GM21515 (cell line): ENCODE measurements around the gene DLL1.

ENCODE experiments used
- ATAC-seq: cut with Tn5 transposase; IDR thresholded peaks from one replicate; pipeline ENCODE4 v1.9.1; 2021; ENCODE audit not compliant: unreplicated experiment

DLL1 gene

DNA sequence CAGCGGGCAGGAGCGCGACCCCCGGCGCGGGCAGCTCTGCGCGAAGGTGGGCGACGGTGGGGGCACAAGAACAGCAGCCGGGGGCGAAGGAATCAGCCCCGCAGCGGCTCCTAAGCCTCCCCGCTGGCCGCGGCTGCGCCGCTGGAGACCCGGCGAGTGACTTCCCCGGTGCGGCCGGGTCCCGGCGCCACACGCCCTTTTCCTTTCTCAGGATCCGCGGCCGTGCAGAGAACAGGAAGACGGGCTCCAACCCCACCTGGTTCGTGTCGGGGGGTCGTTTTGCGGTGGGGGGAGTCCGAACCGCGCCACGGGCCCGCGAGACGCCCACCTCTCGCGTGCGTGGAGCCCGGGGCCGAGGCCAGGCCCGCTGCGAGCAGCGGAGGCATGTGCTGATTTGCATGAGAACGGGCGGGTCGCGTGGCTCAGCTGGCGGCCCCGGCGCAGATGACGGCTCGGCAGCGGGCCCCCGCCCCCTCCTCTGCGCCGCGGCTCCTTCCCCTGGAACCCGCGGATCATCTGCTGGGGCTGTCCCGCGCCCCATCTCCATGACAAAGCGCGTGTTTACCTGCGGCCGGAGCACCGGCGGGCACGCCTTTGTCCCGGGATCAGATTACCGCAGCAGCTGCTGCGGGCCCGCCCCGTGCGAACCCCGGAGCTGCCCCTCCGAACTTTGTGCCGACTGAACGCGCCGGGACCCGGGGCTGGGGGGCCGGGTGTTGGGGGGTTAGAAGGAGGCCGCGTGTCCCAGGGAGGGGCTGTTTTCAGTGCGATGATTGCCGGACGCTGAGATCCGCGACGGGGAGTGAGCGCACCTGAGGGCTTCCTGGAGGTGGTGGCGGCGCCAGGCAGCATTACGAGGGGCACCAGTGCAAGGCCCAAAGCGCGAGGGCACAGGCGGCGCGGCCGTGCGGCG lies 4.9 kb upstream of the DLL1 start:
- peak; percentile 74 for ATAC-seq

DNA sequence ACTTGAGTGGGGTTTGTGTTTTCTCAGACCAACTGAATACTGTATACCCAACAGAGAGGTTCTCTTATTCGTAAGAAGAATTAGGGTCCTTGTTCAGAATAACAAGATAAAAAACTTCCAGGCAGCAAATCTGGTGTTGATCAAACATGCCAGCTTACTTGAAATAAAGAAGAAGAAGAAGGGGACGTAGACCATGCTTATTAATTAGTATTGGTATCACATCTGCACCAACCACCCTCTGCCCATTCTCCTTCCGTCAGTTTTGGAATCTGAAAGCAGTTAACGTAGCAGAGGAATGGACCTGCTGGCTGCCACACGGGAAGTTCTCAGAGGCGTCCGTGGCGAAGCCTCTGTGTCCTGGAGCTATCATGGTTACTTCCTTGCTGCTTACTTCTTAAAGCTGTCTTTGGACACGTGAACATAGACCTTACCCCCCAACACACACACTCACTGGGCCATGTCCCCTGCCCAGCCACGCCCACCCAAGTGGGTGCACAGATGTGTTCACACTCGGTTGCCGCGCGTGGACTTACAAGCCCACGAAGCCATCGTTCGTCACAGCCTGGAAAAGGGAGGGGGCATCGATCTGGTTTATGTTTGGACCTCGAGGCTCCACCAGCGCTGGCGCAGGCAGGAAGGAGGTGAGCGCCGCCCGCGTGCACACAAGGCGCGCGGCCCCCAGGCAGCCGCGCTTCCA lies 4.1 kb upstream of the DLL1 start:
- no peak for ATAC-seq

DNA sequence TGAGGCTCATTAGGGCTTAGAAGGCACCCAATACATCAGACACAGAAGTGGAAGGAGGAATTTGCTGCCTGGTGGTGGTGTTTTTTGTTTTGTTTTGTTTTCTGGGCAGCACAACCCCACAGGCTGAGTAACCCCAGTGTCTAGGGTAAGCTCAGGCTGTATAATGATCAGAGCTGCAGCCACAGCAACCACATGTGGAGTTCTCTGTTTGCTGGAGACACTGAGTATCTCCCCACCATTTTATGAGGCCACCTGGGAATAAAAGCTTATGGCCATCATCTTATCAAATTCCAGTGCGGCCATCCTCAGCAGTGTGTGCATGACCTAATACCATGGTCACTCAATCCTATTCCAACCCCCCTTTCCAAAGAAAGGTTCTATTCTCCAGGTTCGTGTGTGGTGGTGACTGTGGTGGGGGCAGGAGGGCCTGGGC lies 3.4 kb upstream of the DLL1 start:
- no peak for ATAC-seq

DNA sequence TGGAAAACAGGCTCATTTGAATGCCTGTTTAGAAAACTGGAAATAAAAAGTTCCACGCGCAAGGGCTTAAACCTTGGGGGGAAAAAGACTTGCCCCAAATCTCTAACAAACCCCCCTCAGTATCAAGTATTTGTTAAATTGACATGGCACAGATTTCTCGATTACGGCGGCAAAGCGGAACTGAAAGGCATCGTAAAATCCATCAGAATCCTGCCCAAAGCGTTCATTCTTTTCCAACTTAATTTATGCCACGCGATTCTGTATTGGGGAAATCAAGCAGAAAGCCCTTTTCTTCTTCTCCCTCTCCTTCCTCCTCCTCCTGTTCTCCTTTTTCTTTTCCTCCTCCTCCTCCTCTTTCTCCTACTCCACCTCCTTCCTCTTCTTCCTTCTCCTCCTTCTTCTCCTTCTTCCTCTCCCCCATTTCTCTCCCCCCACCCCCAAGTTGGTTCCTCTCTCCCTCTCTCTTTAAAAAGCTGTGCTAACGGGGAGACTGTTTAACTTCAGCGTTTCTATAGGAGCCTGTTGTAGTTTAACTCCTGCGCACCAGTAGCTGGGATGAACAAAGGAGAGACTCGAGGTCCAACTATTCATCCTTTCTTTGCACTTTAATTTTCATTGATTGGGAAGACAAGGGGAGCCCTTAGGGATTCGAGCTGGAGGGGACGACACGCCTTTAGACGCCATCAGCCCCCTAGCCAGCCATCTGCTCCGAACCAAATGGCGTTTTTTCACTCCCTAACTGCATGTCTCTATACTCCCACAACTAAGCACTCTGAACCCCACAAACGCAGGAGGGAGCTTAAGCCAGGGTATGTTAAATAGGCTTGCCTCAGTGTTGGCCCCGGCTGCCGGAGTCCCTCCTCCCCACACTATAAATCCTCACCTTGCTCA lies 2.7 kb upstream of the DLL1 start:
- ATAC-seq: no peak

DNA sequence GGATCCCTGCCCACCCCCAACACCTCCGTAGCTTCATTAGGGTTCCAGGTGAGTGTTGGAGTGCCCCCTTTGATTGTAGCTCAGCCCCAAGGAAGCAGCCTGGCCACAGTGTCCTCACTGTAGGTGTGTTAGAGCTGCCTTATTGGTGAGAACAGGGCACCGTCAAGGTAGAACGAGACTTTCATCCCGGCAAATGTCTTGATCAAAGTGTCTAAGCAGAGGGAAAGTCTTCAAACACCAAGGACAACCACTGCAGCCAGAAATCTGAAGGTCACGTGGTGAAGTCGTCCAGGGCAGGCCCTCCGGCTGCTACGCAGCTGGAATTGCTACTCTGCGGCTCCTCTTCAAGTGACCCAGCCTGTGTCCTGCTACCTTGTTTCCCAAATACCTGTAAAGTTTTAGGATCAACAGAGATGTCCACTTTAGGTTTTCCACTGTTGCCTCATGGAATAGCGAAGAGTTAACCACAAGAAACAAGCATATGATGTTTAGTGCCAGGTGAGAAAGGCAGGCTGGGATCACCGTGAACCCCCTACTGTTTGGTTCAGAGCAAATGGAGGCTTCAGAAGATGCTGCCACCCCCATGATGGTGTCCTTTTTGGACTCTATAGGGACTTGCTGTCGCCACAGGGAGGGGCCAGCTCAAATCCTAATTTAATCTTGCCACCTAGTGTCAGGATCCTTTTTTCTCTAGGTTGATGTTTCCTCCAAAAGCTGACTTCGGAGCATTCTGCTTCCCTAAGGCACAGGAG lies 1.7 kb upstream of the DLL1 start:
- ATAC-seq: no peak

DNA sequence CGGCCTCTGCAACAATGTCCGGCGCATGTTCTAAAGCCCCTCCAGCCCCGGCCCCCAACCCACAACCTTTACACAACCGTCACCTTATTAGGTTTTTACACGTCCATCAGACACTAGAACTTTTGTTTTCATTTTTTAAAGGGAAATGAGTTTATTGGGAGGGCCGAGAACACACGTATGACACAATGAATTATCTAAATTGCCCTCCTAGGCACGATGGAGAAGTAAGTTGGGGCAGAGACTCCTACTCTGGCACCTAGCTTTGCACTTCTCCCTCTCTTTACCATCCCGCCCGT lies 1.2 kb upstream of the DLL1 start:
- no peak for ATAC-seq

DNA sequence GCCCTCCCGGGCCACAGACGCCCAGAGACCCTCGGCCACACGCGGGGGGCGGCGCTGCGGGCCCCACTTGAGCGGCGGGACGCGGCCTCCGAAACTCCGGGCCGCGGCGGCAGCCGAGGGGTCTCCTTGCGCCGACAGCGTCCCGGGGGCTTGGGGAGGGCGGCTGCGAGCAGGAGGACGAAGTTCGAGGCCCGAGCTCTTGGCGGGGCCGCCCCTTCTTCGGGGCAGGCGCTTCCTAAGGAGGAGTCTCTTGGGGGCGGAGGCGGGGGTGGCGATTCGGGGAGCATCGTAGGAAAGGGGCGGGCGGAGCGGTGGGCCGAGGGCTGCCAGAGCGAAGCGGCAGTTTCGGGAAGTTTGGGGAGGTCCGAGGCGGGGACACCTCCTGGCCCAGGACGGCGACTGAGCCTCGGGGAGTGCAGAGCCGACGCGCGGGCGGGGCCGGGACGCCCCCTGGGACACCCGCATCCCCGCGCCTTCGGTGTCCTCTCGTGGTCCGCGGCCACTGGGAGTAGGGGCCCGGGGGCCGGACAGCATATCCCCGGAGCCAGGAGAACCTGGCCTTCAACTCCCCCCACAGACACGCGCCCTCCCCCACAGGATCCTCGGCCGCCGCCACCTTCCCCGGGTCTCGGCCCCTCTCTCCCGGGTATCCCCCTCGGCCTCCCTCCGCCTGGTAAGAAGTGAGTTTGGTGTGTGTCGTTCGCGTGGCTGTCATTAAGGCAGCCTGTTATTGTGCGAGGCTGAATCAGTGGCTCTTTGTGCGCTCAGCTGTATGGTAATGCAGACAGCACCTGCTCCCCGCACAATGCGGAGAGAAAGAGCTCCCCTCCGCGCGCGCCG lies 613 bp upstream of the DLL1 start:
- ATAC-seq: no peak

DNA sequence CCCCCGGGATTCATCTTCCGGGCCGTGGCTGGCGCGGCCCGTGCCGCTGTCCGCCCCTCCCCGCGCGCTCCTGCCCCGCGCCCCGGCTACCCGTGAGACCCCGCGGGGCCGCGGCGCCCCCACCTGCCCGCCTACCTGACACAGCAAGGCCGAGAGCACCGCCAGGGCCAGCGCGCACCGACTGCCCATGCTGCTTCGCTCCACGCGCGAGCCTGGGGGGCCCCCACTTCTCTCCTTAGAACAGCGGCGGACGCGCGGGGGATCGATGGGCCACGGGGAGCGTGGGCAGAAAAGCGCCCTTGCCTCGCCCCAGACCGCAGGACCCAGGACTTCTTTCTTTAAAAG lies 955 bp downstream of the DLL1 start:
- ATAC-seq: no peak

DNA sequence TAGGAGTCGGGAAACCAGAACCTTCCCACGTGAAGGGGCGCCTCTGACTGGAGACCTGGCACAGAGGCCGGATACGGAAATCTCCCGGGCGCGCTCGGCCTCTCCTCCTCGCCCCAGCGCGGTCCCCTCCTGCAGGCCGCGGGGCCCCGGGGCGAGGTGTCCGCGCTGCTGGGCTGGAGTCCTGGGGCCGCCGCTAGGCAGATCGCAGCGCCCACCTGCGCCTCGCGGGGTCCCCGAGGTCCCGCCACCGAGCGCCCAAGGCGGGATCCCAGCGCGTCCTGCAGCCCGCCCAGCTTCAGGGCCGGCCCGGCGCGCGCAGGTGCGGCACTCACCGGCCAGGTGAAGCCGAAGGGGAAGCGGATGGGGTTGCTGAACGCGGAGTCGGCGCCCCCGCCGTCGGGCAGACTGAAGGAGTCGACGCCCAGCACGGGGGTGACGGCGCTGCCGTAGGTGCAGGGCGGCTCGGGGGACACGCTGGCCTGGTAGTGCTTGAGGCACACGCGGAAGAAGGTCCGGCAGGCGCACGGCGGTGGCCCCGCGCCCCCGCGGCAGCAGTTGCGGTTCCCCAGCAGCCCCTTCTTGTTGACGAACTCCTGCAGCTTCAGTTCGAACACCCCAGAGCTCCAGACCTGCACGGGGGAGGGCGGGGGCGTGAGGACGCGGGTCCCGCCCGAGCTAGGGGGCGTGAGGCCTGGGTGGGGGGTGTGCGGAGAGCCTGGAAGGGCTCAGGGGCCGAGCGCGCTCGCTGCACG lies 1.5 kb downstream of the DLL1 start:
- no peak for ATAC-seq

DNA sequence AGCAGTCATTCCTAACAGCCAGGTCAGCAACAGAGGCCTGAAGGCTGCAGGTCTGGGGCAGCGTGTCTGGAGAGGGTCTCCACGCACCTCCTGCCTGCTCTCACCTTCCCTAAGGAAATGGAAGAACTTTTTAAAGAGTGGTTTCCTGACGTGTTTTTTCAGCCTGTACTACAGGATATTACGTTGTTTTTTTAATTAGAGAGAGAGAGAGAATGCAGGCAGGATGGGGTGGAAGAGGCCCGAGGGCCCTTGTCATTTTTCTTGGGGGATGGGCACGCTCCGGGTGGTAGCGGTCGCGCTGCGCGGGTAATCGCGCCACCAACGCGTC lies 2.1 kb downstream of the DLL1 start:
- ATAC-seq: no peak

DNA sequence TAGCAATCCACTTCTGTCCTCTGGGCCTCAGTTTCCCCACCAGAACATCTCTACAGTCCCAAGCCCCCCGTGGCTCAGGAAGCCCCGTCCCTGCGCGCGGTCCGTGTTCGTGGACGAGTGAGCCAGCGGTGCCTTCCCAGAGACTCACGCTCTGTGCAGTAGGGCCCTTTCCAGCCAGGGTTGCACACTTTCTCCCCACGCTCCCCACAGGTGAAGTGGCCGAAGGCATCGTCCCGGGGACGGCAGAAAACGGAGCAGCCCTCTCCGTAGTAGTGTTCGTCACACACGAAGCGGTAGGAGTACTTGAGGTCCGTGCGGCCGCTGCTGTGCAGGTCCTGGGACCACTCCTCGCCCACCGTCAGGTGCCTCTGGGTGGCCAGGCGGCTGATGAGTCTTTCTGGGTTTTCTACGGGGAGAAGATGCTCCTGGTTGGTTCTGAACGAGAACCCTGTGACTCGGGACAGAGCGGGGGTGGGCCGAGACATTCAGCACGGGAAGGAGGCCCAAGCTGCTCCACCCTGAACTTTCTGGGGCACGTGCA lies 2.7 kb downstream of the DLL1 start:
- no peak for ATAC-seq

DNA sequence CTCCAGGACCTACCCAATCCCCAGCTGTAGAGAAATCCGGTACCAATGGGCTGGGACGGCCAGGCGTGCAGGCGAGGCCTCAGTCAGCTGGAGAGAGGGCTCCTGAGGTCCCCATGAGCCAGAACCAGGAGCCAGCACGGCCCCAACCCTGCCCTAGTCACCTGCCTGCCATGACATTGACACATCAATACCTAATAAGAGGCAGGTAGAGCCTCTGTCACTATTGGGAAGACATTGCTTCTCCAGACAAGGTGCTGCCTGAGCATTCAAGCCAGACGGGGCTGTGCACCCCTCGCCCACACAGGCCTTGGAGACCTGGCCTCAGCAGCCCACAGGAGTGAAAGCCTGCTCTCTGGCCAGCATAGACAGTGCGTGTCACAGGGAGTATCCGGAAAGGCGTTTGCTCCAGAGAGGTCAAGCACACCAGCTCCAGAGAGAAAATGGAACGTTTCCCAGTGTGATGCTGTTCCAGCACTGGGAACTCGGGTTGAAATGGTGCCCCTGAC lies 3.5 kb downstream of the DLL1 start:
- ATAC-seq: no peak

DNA sequence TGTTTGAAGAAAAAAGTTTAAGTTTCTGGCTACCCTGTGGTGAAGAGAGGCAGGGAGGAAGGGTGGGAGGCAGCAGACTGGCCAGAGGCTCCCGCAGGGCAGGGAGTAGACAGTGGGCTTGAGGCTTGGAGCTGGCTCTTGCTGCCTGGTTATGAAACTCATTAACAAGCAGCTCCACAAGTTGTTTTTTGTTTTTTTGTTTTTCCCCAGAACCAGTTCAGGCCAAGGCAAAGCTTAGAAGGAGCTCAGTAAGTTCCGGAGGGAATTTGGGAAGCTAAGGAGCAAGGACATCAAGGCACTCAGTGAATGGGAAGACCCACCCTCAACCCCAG lies 4.0 kb downstream of the DLL1 start:
- ATAC-seq: no peak

DNA sequence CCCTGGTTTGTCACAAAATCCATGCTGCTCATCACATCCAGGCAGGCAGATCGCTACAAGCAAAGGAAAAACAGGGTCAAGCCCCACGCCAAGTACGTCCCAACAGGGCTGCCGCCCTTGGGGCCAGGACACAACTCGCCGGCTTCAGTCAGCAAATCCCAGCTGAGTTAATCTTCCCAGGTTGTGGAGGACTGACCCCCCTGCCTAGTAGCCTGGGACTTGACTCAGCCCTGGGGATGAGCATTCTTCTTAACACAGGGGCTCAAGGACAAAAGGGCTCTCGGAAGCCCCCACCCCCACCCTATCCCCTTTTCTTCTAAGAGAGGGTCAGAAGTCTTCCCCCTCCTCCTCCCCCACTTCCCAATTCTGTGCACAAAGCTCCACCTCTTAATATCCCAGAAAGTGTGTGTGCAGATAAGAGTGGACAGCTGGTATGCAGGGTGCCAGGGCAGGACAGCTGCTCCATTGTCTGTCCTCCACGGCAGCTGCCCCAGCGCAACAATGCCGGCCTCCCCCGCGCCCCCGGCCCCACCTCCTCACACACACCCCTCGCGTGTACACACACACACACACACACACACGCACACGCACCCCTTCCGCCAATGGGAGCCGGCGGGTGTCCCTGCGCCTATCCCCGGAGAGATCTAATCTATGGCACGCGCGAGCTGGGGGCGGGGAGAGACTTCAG lies 4.5 kb downstream of the DLL1 start:
- no peak for ATAC-seq

DNA sequence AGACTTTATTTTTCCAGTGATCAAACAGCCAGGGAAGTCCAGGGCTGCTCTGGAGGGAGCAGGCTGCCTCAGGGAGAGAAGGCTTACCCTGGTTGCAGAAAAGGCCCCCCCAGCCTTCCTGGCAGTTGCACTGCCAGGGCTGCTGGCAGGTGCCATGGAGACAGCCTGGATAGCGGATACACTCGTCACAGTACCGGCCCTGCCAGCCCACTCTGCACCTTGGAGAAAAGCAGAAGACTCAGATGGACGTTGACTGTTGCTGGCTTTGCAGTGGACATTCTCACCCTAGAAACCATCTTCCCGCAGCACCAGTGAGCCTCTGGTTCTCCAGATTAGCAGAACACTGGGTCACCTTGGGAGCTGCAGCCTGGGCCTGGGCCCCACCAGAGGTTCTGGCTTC lies 5.4 kb downstream of the DLL1 start:
- no peak for ATAC-seq

DNA sequence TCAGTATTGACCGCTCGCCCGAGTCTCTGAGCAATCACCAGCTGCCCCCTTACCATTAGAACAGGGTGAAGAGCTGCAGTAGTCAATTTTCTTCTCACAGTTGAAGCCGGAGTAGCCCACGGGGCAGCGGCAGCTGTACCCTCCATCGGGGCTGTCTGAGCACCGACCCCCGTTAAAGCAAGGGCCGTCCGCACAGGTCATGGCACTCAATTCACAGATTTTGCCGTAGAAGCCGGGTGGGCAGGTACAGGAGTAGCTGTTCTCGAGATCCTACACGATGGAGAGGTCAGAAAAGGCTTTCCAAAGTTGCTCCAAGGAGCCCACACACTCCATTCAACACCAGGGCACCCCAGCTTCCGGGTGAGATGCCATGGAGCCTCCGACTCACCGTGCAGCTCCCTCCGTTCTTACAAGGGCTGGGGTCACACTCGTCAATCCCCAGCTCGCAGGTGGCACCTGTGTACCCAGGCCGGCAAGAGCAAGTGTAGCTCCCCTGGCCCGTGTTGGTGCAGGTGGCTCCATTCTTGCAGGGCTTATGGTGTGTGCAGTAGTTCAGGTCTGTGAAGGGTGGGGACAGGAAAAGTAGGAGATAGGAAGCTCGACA lies 5.9 kb downstream of the DLL1 start:
- no peak for ATAC-seq

DNA sequence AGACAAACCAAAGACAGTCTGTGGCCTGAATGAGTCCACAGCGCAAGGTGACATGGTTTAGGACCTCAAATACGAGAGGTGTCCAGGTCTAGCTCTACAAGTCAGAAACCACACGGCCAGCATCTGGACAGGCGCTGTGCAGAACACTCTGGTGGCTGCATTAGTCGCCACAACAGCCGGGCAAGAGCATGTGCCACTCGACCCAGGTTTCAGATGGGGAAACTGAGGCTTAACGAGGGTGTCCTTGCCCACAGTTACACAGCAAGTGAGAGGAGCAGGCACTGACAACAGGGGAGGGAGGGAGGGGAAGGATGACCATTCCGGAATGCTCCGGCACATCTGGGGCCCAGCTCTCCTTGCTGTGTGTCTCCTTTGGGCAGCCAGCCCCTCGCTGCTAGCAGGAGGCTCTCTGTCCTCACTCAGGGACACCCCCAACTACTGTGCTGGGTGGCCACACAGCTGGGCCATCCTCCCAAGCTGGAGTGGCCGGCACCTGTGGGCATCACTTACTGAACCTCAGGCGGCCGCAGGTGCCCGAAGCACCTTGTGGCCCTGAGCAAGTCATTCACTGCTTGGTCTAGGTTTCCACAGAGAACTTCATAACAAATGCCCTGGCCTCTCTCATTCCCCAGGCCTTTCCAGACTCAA lies 6.6 kb downstream of the DLL1 start:
- ATAC-seq: no peak
